ENCODE data around the gene GPR37. TPM values are rescaled to one million over a fixed set of nuclear protein-coding genes. Genes with fewer than 3 reads are reported as not detected.

Gene GPR37
- total RNA-seq, 4 donors from 2014 or later, result 5.0 to 15.2 (median 12.5) TPM

- no peaks in the 10 kb centered on the region for H3K4me1 ChIP-seq
- no peaks in the 10 kb centered on the region for H3K27me3 ChIP-seq
- intact Hi-C loops (cut with DNase I), result no loop called here
- no peaks in the 10 kb centered on the region for H3K9me3 ChIP-seq
- H3K36me3 ChIP-seq, result no peaks in the 10 kb centered on the region
- no peak for DNase-seq (ENCODE audit: extremely low spot score)
- no peak overlapping the region for H3K4me3 ChIP-seq
- 76% methylated on average over 3 of the region's 3 CpGs for WGBS
- no peak overlapping the region for H3K27ac ChIP-seq (replicated peaks in 1 of 4)
- TF ChIP-seq EP300 (IDR thresholded peaks at IDR 0.05) (no peak), POLR2A (IDR thresholded peaks at IDR 0.05; ENCODE audit: low read depth) (no peak)
- TF ChIP-seq, protein P1, sequence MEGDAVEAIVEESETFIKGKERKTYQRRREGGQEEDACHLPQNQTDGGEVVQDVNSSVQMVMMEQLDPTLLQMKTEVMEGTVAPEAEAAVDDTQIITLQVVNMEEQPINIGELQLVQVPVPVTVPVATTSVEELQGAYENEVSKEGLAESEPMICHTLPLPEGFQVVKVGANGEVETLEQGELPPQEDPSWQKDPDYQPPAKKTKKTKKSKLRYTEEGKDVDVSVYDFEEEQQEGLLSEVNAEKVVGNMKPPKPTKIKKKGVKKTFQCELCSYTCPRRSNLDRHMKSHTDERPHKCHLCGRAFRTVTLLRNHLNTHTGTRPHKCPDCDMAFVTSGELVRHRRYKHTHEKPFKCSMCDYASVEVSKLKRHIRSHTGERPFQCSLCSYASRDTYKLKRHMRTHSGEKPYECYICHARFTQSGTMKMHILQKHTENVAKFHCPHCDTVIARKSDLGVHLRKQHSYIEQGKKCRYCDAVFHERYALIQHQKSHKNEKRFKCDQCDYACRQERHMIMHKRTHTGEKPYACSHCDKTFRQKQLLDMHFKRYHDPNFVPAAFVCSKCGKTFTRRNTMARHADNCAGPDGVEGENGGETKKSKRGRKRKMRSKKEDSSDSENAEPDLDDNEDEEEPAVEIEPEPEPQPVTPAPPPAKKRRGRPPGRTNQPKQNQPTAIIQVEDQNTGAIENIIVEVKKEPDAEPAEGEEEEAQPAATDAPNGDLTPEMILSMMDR (IDR thresholded peaks at IDR 0.05), result no peak
These were observed 45.0 kb upstream of the GPR37 start for GRCh38 chr7:124810605-124811004.

- Histone ChIP-seq H3K27ac (replicated peaks in 1 of 4) (no peak overlapping the region), H3K36me3 (no peaks in the 10 kb centered on the region), H3K4me1 (no peaks in the 10 kb centered on the region), H3K9me3 (no peaks in the 10 kb centered on the region), H3K4me3 (no peak overlapping the region), H3K27me3 (no peaks in the 10 kb centered on the region)
- TF ChIP-seq POLR2A (IDR thresholded peaks at IDR 0.05; ENCODE audit: low read depth) (no peak), EP300 (IDR thresholded peaks at IDR 0.05) (no peak), POLR2AphosphoS5 (IDR thresholded peaks at IDR 0.05) (no peak)
- TF ChIP-seq, protein P1 (IDR thresholded peaks at IDR 0.05), result no peak
- WGBS, result 86% methylated on average over 5 of the region's 5 CpGs
- intact Hi-C loops (cut with DNase I), result no loop called here
- DNase-seq (ENCODE audit: extremely low spot score), result no peak
These were observed 42.6 kb upstream of the GPR37 start for GRCh38 chr7:124808206-124808605.

- TF ChIP-seq EP300 (IDR thresholded peaks at IDR 0.05) (no peak), POLR2AphosphoS5 (IDR thresholded peaks at IDR 0.05) (no peak), POLR2A (IDR thresholded peaks at IDR 0.05; ENCODE audit: low read depth) (no peak)
- TF ChIP-seq, protein P1 (IDR thresholded peaks at IDR 0.05), result no peak
- Histone ChIP-seq H3K4me3 (no peak overlapping the region), H3K36me3 (no peaks in the 10 kb centered on the region), H3K9me3 (no peaks in the 10 kb centered on the region), H3K4me1 (no peaks in the 10 kb centered on the region), H3K27ac (replicated peaks in 1 of 4) (no peak overlapping the region), H3K27me3 (no peaks in the 10 kb centered on the region)
- WGBS, result 90% methylated on average over 1 of the region's 1 CpG
- intact Hi-C loops (cut with DNase I), result no loop called here
- no peak for DNase-seq (ENCODE audit: extremely low spot score)
These were observed 35.8 kb upstream of the GPR37 start for GRCh38 chr7:124801330-124801895.

- TF ChIP-seq EP300 (IDR thresholded peaks at IDR 0.05) (no peak), POLR2A (IDR thresholded peaks at IDR 0.05; ENCODE audit: low read depth) (no peak), POLR2AphosphoS5 (IDR thresholded peaks at IDR 0.05) (no peak)
- TF ChIP-seq, protein P1 (IDR thresholded peaks at IDR 0.05), result no peak
- 31% methylated on average over 2 of the region's 2 CpGs for WGBS
These were observed 34.8 kb upstream of the GPR37 start for GRCh38 chr7:124800386-124800785.

DNA sequence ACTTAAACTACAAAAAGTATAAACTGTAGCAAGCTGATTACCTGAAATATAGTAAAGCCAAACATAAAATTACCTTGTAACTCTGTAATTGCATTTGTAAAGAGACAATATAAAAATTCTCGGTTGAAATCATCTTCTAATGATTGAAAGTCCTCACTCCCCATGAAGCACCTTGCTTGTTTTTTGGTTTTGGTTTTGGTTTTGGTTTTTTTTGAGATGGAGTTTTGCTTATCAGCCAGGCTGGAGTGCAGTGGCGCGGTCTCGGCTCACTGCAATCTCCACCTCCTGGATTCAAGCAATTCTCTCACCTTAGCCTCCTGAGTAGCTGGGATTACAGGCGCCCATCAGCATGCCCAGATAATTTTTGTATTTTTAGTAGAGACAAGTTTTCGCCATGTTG is 33.9 kb upstream of the GPR37 start:
- WGBS, result 93% methylated on average over 6 of the region's 6 CpGs
- H3K27me3 ChIP-seq, result no peaks in the 10 kb centered on the region
- TF ChIP-seq, protein P1 (IDR thresholded peaks at IDR 0.05), result no peak
- TF ChIP-seq POLR2AphosphoS5 (IDR thresholded peaks at IDR 0.05) (no peak), EP300 (IDR thresholded peaks at IDR 0.05) (no peak), POLR2A (IDR thresholded peaks at IDR 0.05; ENCODE audit: low read depth) (no peak)
- no peak for DNase-seq (ENCODE audit: extremely low spot score)
- no peak overlapping the region for H3K4me3 ChIP-seq
- H3K4me1 ChIP-seq, result no peaks in the 10 kb centered on the region
- no peaks in the 10 kb centered on the region for H3K36me3 ChIP-seq
- intact Hi-C loops (cut with DNase I), result no loop called here
- peaks cover 0 to 4% (median 0%) of the 10 kb centered on the region in 4 donors for H3K9me3 ChIP-seq
- no peak overlapping the region for H3K27ac ChIP-seq (replicated peaks in 1 of 4)

More at GRCh38 chr7:124800386-124800785, 34.8 kb upstream of the GPR37 start:
- Histone ChIP-seq H3K4me1 (no peaks in the 10 kb centered on the region), H3K9me3 (peaks cover 0 to 4% (median 0%) of the 10 kb centered on the region in 4 donors), H3K4me3 (no peak overlapping the region), H3K36me3 (no peaks in the 10 kb centered on the region), H3K27me3 (no peaks in the 10 kb centered on the region), H3K27ac (replicated peaks in 1 of 4) (no peak overlapping the region)
- intact Hi-C loops (cut with DNase I), result no loop called here
- no peak for DNase-seq (ENCODE audit: extremely low spot score)

Measured in esophagus muscularis mucosa (tissue), 4 donors.